ENCODE results near the gene CELSR2.

The CELSR2 gene

GRCh38 chr1:109290137-109290536 is 40.8 kb downstream of the CELSR2 start:
- DNase-seq (ENCODE audit: insufficient read length, low spot score): no peak
- FAIRE-seq: no peak
- TF ChIP-seq POU2F2 (IDR thresholded peaks at IDR 0.05; ENCODE audit: low read depth, low read length) (no peak), SPI1 (IDR thresholded peaks at IDR 0.05; ENCODE audit: low read depth, low read length) (no peak), POLR2A (IDR thresholded peaks at IDR 0.05; ENCODE audit: low read depth, low read length) (no peak), POLR2AphosphoS5 (IDR thresholded peaks at IDR 0.05; ENCODE audit: low read depth, low read length) (no peak)

GRCh38 chr1:109290998-109291397 is 41.7 kb downstream of the CELSR2 start:
- DNase-seq (ENCODE audit: insufficient read length, low spot score) (no peak), FAIRE-seq (no peak)
- TF ChIP-seq SPI1 (IDR thresholded peaks at IDR 0.05; ENCODE audit: low read depth, low read length): no peak
- no peak for TF ChIP-seq POLR2AphosphoS5 (IDR thresholded peaks at IDR 0.05; ENCODE audit: low read depth, low read length)
- TF ChIP-seq POLR2A (IDR thresholded peaks at IDR 0.05; ENCODE audit: low read depth, low read length): no peak
- TF ChIP-seq PAX5 (IDR thresholded peaks at IDR 0.05; ENCODE audit: insufficient read depth, low read length, severe bottlenecking): no peak
- TF ChIP-seq POU2F2 (IDR thresholded peaks at IDR 0.05; ENCODE audit: low read depth, low read length): no peak
- TF ChIP-seq TAF1 (IDR thresholded peaks at IDR 0.05; ENCODE audit: low read depth, low read length): no peak

GRCh38 chr1:109292364-109292763 is 43.0 kb downstream of the CELSR2 start:
- FAIRE-seq: no peak
- TF ChIP-seq TAF1 (IDR thresholded peaks at IDR 0.05; ENCODE audit: low read depth, low read length): no peak
- TF ChIP-seq POLR2AphosphoS5 (IDR thresholded peaks at IDR 0.05; ENCODE audit: low read depth, low read length): no peak
- TF ChIP-seq PAX5 (IDR thresholded peaks at IDR 0.05; ENCODE audit: insufficient read depth, low read length, severe bottlenecking): no peak
- no peak for TF ChIP-seq POLR2A (IDR thresholded peaks at IDR 0.05; ENCODE audit: low read depth, low read length)
- no peak for TF ChIP-seq SPI1 (IDR thresholded peaks at IDR 0.05; ENCODE audit: low read depth, low read length)
- no peak for TF ChIP-seq POU2F2 (IDR thresholded peaks at IDR 0.05; ENCODE audit: low read depth, low read length)

GRCh38 chr1:109293026-109293425 is 43.7 kb downstream of the CELSR2 start:
- FAIRE-seq (no peak), DNase-seq (ENCODE audit: insufficient read length, low spot score) (no peak)
- no peak for TF ChIP-seq PAX5 (IDR thresholded peaks at IDR 0.05; ENCODE audit: insufficient read depth, low read length, severe bottlenecking)
- TF ChIP-seq SPI1 (IDR thresholded peaks at IDR 0.05; ENCODE audit: low read depth, low read length): no peak
- no peak for TF ChIP-seq TAF1 (IDR thresholded peaks at IDR 0.05; ENCODE audit: low read depth, low read length)
- TF ChIP-seq POLR2A (IDR thresholded peaks at IDR 0.05; ENCODE audit: low read depth, low read length): no peak
- TF ChIP-seq POU2F2 (IDR thresholded peaks at IDR 0.05; ENCODE audit: low read depth, low read length): no peak
- no peak for TF ChIP-seq POLR2AphosphoS5 (IDR thresholded peaks at IDR 0.05; ENCODE audit: low read depth, low read length)

More at GRCh38 chr1:109292364-109292763, 43.0 kb downstream of the CELSR2 start:
- DNase-seq (ENCODE audit: insufficient read length, low spot score): no peak

GRCh38 chr1:109294481-109294880 is 45.1 kb downstream of the CELSR2 start:
- TF ChIP-seq POU2F2 (IDR thresholded peaks at IDR 0.05; ENCODE audit: low read depth, low read length) (no peak), TAF1 (IDR thresholded peaks at IDR 0.05; ENCODE audit: low read depth, low read length) (no peak)
- FAIRE-seq (no peak), DNase-seq (ENCODE audit: insufficient read length, low spot score) (no peak)

GRCh38 chr1:109295712-109296415 is 46.5 kb downstream of the CELSR2 start:
- DNase-seq (ENCODE audit: insufficient read length, low spot score) (no peak), FAIRE-seq (no peak)
- no peak for TF ChIP-seq PAX5 (IDR thresholded peaks at IDR 0.05; ENCODE audit: insufficient read depth, low read length, severe bottlenecking)
- no peak for TF ChIP-seq TAF1 (IDR thresholded peaks at IDR 0.05; ENCODE audit: low read depth, low read length)
- no peak for TF ChIP-seq POLR2A (IDR thresholded peaks at IDR 0.05; ENCODE audit: low read depth, low read length)
- TF ChIP-seq POLR2AphosphoS5 (IDR thresholded peaks at IDR 0.05; ENCODE audit: low read depth, low read length): no peak
- TF ChIP-seq SPI1 (IDR thresholded peaks at IDR 0.05; ENCODE audit: low read depth, low read length): no peak
- no peak for TF ChIP-seq POU2F2 (IDR thresholded peaks at IDR 0.05; ENCODE audit: low read depth, low read length)

GRCh38 chr1:109296782-109297181 is 47.4 kb downstream of the CELSR2 start:
- FAIRE-seq: no peak

GRCh38 chr1:109298666-109299557 is 49.6 kb downstream of the CELSR2 start:
- TF ChIP-seq POLR2AphosphoS5 (IDR thresholded peaks at IDR 0.05; ENCODE audit: low read depth, low read length) (no peak), POLR2A (IDR thresholded peaks at IDR 0.05; ENCODE audit: low read depth, low read length) (no peak), PAX5 (IDR thresholded peaks at IDR 0.05; ENCODE audit: insufficient read depth, low read length, severe bottlenecking) (no peak), SPI1 (IDR thresholded peaks at IDR 0.05; ENCODE audit: low read depth, low read length) (no peak), TAF1 (IDR thresholded peaks at IDR 0.05; ENCODE audit: low read depth, low read length) (no peak), POU2F2 (IDR thresholded peaks at IDR 0.05; ENCODE audit: low read depth, low read length) (no peak)
- no peak for DNase-seq (ENCODE audit: insufficient read length, low spot score)
- no peak for FAIRE-seq

More at GRCh38 chr1:109296782-109297181, 47.4 kb downstream of the CELSR2 start:
- DNase-seq (ENCODE audit: insufficient read length, low spot score): no peak
- no peak for TF ChIP-seq POLR2AphosphoS5 (IDR thresholded peaks at IDR 0.05; ENCODE audit: low read depth, low read length)
- no peak for TF ChIP-seq POLR2A (IDR thresholded peaks at IDR 0.05; ENCODE audit: low read depth, low read length)
- no peak for TF ChIP-seq POU2F2 (IDR thresholded peaks at IDR 0.05; ENCODE audit: low read depth, low read length)
- no peak for TF ChIP-seq SPI1 (IDR thresholded peaks at IDR 0.05; ENCODE audit: low read depth, low read length)
- TF ChIP-seq PAX5 (IDR thresholded peaks at IDR 0.05; ENCODE audit: insufficient read depth, low read length, severe bottlenecking): no peak
- TF ChIP-seq TAF1 (IDR thresholded peaks at IDR 0.05; ENCODE audit: low read depth, low read length): no peak

- FAIRE-seq (no peak), DNase-seq (ENCODE audit: insufficient read length, low spot score) (no peak)
- TF ChIP-seq POLR2AphosphoS5 (IDR thresholded peaks at IDR 0.05; ENCODE audit: low read depth, low read length) (no peak), POLR2A (IDR thresholded peaks at IDR 0.05; ENCODE audit: low read depth, low read length) (no peak), TAF1 (IDR thresholded peaks at IDR 0.05; ENCODE audit: low read depth, low read length) (no peak), SPI1 (IDR thresholded peaks at IDR 0.05; ENCODE audit: low read depth, low read length) (no peak), POU2F2 (IDR thresholded peaks at IDR 0.05; ENCODE audit: low read depth, low read length) (no peak), PAX5 (IDR thresholded peaks at IDR 0.05; ENCODE audit: insufficient read depth, low read length, severe bottlenecking) (no peak)
Measured at GRCh38 chr1:109299558-109300343, 50.4 kb downstream of the CELSR2 start.

Measured in GM12891 (cell line).